CD4-positive, alpha-beta T cell treated with Interferon gamma for 1 hour (primary cell): ENCODE measurements around the gene SLC6A20.
"Not testable (repeated sequence)": the region's sequence is repeated elsewhere in the genome, so short reads cannot be mapped to it uniquely, and the experiment has no call there.

Experiments
- DNase-seq: peaks from one replicate; pipeline ENCODE4 v3.0.0-alpha.2; 2020

The SLC6A20 gene

GRCh38 chr3:45777746-45778386 is 18.5 kb downstream of the SLC6A20 start:
- DNase-seq: no peak

- DNase-seq: no peak
These were observed 19.1 kb downstream of the SLC6A20 start for GRCh38 chr3:45777111-45777745.

GRCh38 chr3:45776611-45777010 is 19.7 kb downstream of the SLC6A20 start:
- no peak for DNase-seq

GRCh38 chr3:45776301-45776595 is 20.1 kb downstream of the SLC6A20 start:
- DNase-seq: no peak

- DNase-seq: no peak
These were observed 20.6 kb downstream of the SLC6A20 start for GRCh38 chr3:45775571-45776300.

- no peak for DNase-seq
These were observed 21.5 kb downstream of the SLC6A20 start for GRCh38 chr3:45774581-45775521.

GRCh38 chr3:45773714-45774449 is 22.5 kb downstream of the SLC6A20 start:
- DNase-seq: no peak

GRCh38 chr3:45773072-45773471 is 23.3 kb downstream of the SLC6A20 start:
- DNase-seq: no peak

- no peak for DNase-seq
These were observed 23.8 kb downstream of the SLC6A20 start for GRCh38 chr3:45772341-45773035.

GRCh38 chr3:45771831-45772230 is 24.5 kb downstream of the SLC6A20 start:
- DNase-seq: no peak

GRCh38 chr3:45771166-45771775 is 25.1 kb downstream of the SLC6A20 start:
- DNase-seq: no peak

GRCh38 chr3:45765958-45766357 is 30.4 kb downstream of the SLC6A20 start:
- no peak for DNase-seq

GRCh38 chr3:45765266-45765851 is 31.0 kb downstream of the SLC6A20 start:
- no peak for DNase-seq

GRCh38 chr3:45763303-45763675 is 33.0 kb downstream of the SLC6A20 start:
- DNase-seq: no peak

GRCh38 chr3:45762647-45763302 is 33.6 kb downstream of the SLC6A20 start:
- DNase-seq: no peak

- no peak for DNase-seq
These were observed 34.5 kb downstream of the SLC6A20 start for GRCh38 chr3:45761831-45762230.

GRCh38 chr3:45760878-45761711 is 35.2 kb downstream of the SLC6A20 start:
- DNase-seq: peak; percentile 48

GRCh38 chr3:45759851-45760250 is 36.5 kb downstream of the SLC6A20 start:
- DNase-seq: no peak

- DNase-seq: no peak
These were observed 37.5 kb downstream of the SLC6A20 start for GRCh38 chr3:45758871-45759270.

GRCh38 chr3:45757141-45757540 is 39.2 kb downstream of the SLC6A20 start:
- not testable (repeated sequence) for DNase-seq
